H7 (cell line): ENCODE data around the gene CFDP1. TPM values are rescaled to one million over a fixed set of nuclear protein-coding genes. Genes with fewer than 3 reads are reported as not detected.

Experiments used
- DNase-seq: peaks from one replicate; pipeline ENCODE4 v3.0.0; 2012
- H3K27me3 ChIP-seq: 2 replicates; pipeline ENCODE4 v1.6.0; 2011; ENCODE audit warnings: mild to moderate bottlenecking, low read length; ENCODE audit not compliant: control insufficient read depth, insufficient read depth
- H3K36me3 ChIP-seq: replicated peaks from 2 replicates; pipeline ENCODE4 v1.5.1; 2011; ENCODE audit warnings: low read length; ENCODE audit not compliant: control insufficient read depth, insufficient read depth
- H3K4me3 ChIP-seq: 2 replicates; pipeline ENCODE4 v1.5.1; 2011; ENCODE audit warnings: low read depth, mild to moderate bottlenecking, control low read depth, low read length, moderate library complexity; ENCODE audit not compliant: insufficient read depth
- total RNA-seq: library from RNA; depleted of rRNA; stranded (reverse); fragments of >200 nt; shearing (Covaris generic); gene quantifications from 2 replicates; pipeline ENCODE4 v1.2.3, GENCODE V29; 2014

CFDP1 gene
- total RNA-seq, 1 experiment from 2014 or later = 36.0 TPM

GRCh38 chr16:75379911-75380847 lies 53.1 kb downstream of the CFDP1 start:
- no peak overlapping the region for H3K4me3 ChIP-seq
- no peaks in the 10 kb centered on the region for H3K27me3 ChIP-seq
- H3K36me3 ChIP-seq = no peaks in the 10 kb centered on the region
- no peak for DNase-seq

- Histone ChIP-seq H3K4me3 (no peak overlapping the region), H3K36me3 (no peaks in the 10 kb centered on the region), H3K27me3 (no peaks in the 10 kb centered on the region)
- no peak for DNase-seq
These were observed 54.0 kb downstream of the CFDP1 start for GRCh38 chr16:75379339-75379738.

GRCh38 chr16:75378616-75379015 lies 54.7 kb downstream of the CFDP1 start:
- Histone ChIP-seq H3K36me3 (no peaks in the 10 kb centered on the region), H3K27me3 (no peaks in the 10 kb centered on the region), H3K4me3 (no peak overlapping the region)
- DNase-seq = no peak

- Histone ChIP-seq H3K4me3 (no peak overlapping the region), H3K36me3 (no peaks in the 10 kb centered on the region), H3K27me3 (no peaks in the 10 kb centered on the region)
- DNase-seq = no peak
These were observed 55.4 kb downstream of the CFDP1 start for GRCh38 chr16:75377729-75378386.

GRCh38 chr16:75376475-75377161 lies 56.7 kb downstream of the CFDP1 start:
- Histone ChIP-seq H3K27me3 (no peaks in the 10 kb centered on the region), H3K4me3 (no peak overlapping the region)
- DNase-seq = no peak

GRCh38 chr16:75374388-75374787 lies 58.9 kb downstream of the CFDP1 start:
- no peak for DNase-seq
- Histone ChIP-seq H3K4me3 (no peak overlapping the region), H3K27me3 (no peaks in the 10 kb centered on the region), H3K36me3 (no peaks in the 10 kb centered on the region)

More at GRCh38 chr16:75376475-75377161, 56.7 kb downstream of the CFDP1 start:
- no peaks in the 10 kb centered on the region for H3K36me3 ChIP-seq

- H3K36me3 ChIP-seq = no peaks in the 10 kb centered on the region
These were observed 61.0 kb downstream of the CFDP1 start for GRCh38 chr16:75372236-75372856.

GRCh38 chr16:75371171-75371570 lies 62.1 kb downstream of the CFDP1 start:
- no peak for DNase-seq
- Histone ChIP-seq H3K4me3 (no peak overlapping the region), H3K27me3 (no peaks in the 10 kb centered on the region), H3K36me3 (no peaks in the 10 kb centered on the region)

More at GRCh38 chr16:75372236-75372856, 61.0 kb downstream of the CFDP1 start:
- H3K27me3 ChIP-seq = no peaks in the 10 kb centered on the region
- no peak overlapping the region for H3K4me3 ChIP-seq
- DNase-seq = no peak

- DNase-seq = no peak
- Histone ChIP-seq H3K36me3 (no peaks in the 10 kb centered on the region), H3K4me3 (no peak overlapping the region), H3K27me3 (no peaks in the 10 kb centered on the region)
These were observed 69.0 kb downstream of the CFDP1 start for GRCh38 chr16:75364286-75364791.

GRCh38 chr16:75362846-75363245 lies 70.5 kb downstream of the CFDP1 start:
- DNase-seq = no peak
- no peaks in the 10 kb centered on the region for H3K36me3 ChIP-seq
- no peaks in the 10 kb centered on the region for H3K27me3 ChIP-seq
- no peak overlapping the region for H3K4me3 ChIP-seq

- H3K36me3 ChIP-seq = no peaks in the 10 kb centered on the region
- no peaks in the 10 kb centered on the region for H3K27me3 ChIP-seq
- DNase-seq = no peak
- no peak overlapping the region for H3K4me3 ChIP-seq
These were observed 71.4 kb downstream of the CFDP1 start for GRCh38 chr16:75361936-75362335.

- no peak for DNase-seq
- H3K36me3 ChIP-seq = no peaks in the 10 kb centered on the region
- H3K27me3 ChIP-seq = no peaks in the 10 kb centered on the region
- H3K4me3 ChIP-seq = no peak overlapping the region
These were observed 79.1 kb downstream of the CFDP1 start for GRCh38 chr16:75354170-75354569.

- no peak for DNase-seq
- Histone ChIP-seq H3K27me3 (no peaks in the 10 kb centered on the region), H3K36me3 (no peaks in the 10 kb centered on the region), H3K4me3 (no peak overlapping the region)
These were observed 82.1 kb downstream of the CFDP1 start for GRCh38 chr16:75351183-75351582.

GRCh38 chr16:75345711-75346110 lies 87.6 kb downstream of the CFDP1 start:
- H3K4me3 ChIP-seq = no peak overlapping the region
- no peak for DNase-seq
- H3K27me3 ChIP-seq = no peaks in the 10 kb centered on the region
- H3K36me3 ChIP-seq = peaks cover 2% of the 10 kb centered on the region; the same call in 1 of the 2 replicates
